Gastrocnemius medialis (tissue), 4 donors: ENCODE data around the gene KAZN.

Experiments
- CTCF ChIP-seq, 5 experiments: fragments of 450-650 bp in 3 of 5; fragments of 200-600 bp in 2 of 5; sonication (generic) in 2 of 5; IDR thresholded peaks in 4 of 5; conservative IDR thresholded peaks in 1 of 5; 1 replicate in 4 of 5; 2 replicates in 1 of 5; pipeline ENCODE4 v1.5.1; 2016 to 2019; ENCODE audit warnings: antibody characterized with exemption in 5 of 5, mild to moderate bottlenecking in 3 of 5, moderate library complexity in 3 of 5
- POLR2A ChIP-seq, 2 donors: fragments of 450-650 bp; IDR thresholded peaks; one replicate each; pipeline ENCODE4 v1.6.1; 2017; ENCODE audit warnings: antibody characterized with exemption in 2 of 2, mild to moderate bottlenecking in 2 of 2, moderate library complexity in 2 of 2

- TF ChIP-seq CTCF (IDR thresholded peaks at IDR 0.05 in 4 of 5, conservative IDR thresholded peaks at IDR 0.05 in 1 of 5) (no peak), POLR2A (IDR thresholded peaks at IDR 0.05) (no peak)
These were observed 490.9 kb downstream of the KAZN start for GRCh38 chr1:15089258-15089992.
